Measurements from ENCODE around the gene TMEM11. TPM values are rescaled to one million over a fixed set of nuclear protein-coding genes. Genes with fewer than 3 reads are reported as not detected.

TMEM11 gene
- polyA plus RNA-seq, 2 of the 4 experiments (the other 2 are of a cell fraction): 57.7 to 61.0 TPM

DNA sequence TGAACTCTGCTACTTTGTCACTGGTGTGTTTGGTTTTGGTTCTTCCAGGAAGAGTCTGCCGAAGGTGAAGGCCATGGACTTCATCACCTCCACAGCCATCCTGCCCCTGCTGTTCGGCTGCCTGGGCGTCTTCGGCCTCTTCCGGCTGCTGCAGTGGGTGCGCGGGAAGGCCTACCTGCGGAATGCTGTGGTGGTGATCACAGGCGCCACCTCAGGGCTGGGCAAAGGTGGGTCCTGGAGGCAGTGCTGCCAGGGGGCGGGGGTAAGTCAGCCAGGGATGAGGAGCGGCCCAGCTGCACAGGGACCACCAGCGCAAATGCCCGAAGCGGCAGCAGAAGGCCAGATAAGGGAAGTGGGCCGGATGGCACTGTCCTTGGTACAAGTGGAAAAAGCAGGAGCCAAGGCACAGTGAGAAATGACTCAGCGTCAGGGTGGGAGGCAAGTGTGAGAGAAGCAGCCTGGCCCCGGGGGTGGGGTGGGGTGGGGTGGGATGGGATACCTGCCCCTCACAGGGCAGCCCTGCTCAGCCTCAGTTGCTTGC lies 41.9 kb downstream of the TMEM11 start:
- Histone ChIP-seq H3K4me3 (no peak overlapping the region), H3K4me1 (no peaks in the 10 kb centered on the region), H3K27ac (no peak overlapping the region), H3K9me3 (no peaks in the 10 kb centered on the region), H3K4me2 (no peak overlapping the region)
- DNase-seq (ENCODE audit: low read depth in 1 of 2, low spot score in 1 of 2) (no peak), ATAC-seq (no peak), FAIRE-seq (no peak)
- WGBS (ENCODE audit: missing lambda C conversion rate): 93% methylated on average over 17 of the region's 17 CpGs
- TF ChIP-seq, protein P1, sequence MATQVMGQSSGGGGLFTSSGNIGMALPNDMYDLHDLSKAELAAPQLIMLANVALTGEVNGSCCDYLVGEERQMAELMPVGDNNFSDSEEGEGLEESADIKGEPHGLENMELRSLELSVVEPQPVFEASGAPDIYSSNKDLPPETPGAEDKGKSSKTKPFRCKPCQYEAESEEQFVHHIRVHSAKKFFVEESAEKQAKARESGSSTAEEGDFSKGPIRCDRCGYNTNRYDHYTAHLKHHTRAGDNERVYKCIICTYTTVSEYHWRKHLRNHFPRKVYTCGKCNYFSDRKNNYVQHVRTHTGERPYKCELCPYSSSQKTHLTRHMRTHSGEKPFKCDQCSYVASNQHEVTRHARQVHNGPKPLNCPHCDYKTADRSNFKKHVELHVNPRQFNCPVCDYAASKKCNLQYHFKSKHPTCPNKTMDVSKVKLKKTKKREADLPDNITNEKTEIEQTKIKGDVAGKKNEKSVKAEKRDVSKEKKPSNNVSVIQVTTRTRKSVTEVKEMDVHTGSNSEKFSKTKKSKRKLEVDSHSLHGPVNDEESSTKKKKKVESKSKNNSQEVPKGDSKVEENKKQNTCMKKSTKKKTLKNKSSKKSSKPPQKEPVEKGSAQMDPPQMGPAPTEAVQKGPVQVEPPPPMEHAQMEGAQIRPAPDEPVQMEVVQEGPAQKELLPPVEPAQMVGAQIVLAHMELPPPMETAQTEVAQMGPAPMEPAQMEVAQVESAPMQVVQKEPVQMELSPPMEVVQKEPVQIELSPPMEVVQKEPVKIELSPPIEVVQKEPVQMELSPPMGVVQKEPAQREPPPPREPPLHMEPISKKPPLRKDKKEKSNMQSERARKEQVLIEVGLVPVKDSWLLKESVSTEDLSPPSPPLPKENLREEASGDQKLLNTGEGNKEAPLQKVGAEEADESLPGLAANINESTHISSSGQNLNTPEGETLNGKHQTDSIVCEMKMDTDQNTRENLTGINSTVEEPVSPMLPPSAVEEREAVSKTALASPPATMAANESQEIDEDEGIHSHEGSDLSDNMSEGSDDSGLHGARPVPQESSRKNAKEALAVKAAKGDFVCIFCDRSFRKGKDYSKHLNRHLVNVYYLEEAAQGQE (IDR thresholded peaks at IDR 0.05): no peak
- TF ChIP-seq ZNF302 (CRISPR knock-in tag; IDR thresholded peaks at IDR 0.05): no peak
- TF ChIP-seq FOXS1 (CRISPR knock-in tag; IDR thresholded peaks at IDR 0.05): no peak
- no peak for TF ChIP-seq GATA3 (IDR thresholded peaks at IDR 0.05; ENCODE audit: borderline replicate concordance)
- no peak for TF ChIP-seq JUN (IDR thresholded peaks at IDR 0.05)
- TF ChIP-seq, protein P2, sequence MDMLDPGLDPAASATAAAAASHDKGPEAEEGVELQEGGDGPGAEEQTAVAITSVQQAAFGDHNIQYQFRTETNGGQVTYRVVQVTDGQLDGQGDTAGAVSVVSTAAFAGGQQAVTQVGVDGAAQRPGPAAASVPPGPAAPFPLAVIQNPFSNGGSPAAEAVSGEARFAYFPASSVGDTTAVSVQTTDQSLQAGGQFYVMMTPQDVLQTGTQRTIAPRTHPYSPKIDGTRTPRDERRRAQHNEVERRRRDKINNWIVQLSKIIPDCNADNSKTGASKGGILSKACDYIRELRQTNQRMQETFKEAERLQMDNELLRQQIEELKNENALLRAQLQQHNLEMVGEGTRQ (IDR thresholded peaks at IDR 0.05): no peak
- no peak for TF ChIP-seq RCOR1 (IDR thresholded peaks at IDR 0.05; ENCODE audit: low read depth, low read length)
- TF ChIP-seq POLR2AphosphoS2 (conservative IDR thresholded peaks at IDR 0.05; ENCODE audit: low read length): no peak
- no peak for TF ChIP-seq KDM1A (IDR thresholded peaks at IDR 0.05; ENCODE audit: low read depth)
- TF ChIP-seq TP53 (CRISPR knock-in tag; IDR thresholded peaks at IDR 0.05): no peak
- TF ChIP-seq MYC (IDR thresholded peaks at IDR 0.05; ENCODE audit: borderline replicate concordance, low read length): no peak
- POLR2A ChIA-PET: no interaction called here
- CTCF ChIA-PET: interaction anchor here (1.5 kb wide), 1 partner anchor 43 kb away, joined by 4 read pairs; no protein-coding TSS in a partner anchor

DNA sequence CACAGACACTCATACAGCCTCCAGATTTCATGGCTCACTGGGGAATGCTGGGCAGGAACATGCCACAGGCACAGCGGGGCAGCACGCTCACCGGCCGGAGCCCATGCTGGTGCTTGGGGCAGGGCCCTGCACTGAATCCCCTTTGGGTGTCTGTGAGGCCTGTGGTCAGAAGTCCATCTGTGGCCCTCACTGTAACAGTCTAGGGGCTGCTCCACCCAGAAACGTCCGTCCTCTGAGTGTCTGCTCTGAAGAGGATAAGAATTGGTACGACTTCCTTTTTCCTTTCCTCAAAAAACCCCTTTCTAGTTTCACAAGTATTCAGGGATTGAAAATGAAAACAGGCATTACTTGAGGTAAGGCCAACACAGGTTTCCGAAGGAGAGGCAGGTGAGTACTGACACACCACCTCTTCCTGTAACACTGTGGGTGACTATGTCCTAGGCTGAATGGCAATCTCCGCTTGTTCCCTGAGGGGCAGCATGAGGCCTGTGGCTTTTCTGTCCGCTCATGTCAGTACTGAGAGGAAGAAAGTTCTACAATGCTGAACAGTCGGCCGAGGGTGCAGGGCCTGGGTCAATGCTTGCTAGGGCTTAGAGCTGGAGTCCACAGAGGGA lies 42.5 kb downstream of the TMEM11 start:
- ATAC-seq: no peak
- H3K27ac ChIP-seq: no peak overlapping the region
- no peak overlapping the region for H3K4me2 ChIP-seq
- no peak for DNase-seq (ENCODE audit: low read depth in 1 of 2, low spot score in 1 of 2)
- FAIRE-seq: no peak
- POLR2A ChIA-PET: no interaction called here
- H3K4me1 ChIP-seq: no peaks in the 10 kb centered on the region
- H3K4me3 ChIP-seq: no peak overlapping the region
- CTCF ChIA-PET: interaction anchor here (1.4 kb wide), 1 partner anchor 15 kb away, joined by 3 read pairs; no protein-coding TSS in a partner anchor
- WGBS (ENCODE audit: missing lambda C conversion rate): 92% methylated on average over 12 of the region's 12 CpGs
- TF ChIP-seq SMC3 (IDR thresholded peaks at IDR 0.05) (no peak), CBX8 (IDR thresholded peaks at IDR 0.05) (no peak), GATA3 (IDR thresholded peaks at IDR 0.05; ENCODE audit: borderline replicate concordance) (no peak), MAZ (IDR thresholded peaks at IDR 0.05; ENCODE audit: borderline replicate concordance, low read depth, low read length) (no peak), RAD21 (conservative IDR thresholded peaks at IDR 0.05 in 1 of 2, IDR thresholded peaks at IDR 0.05 in 1 of 2) (no peak), POLR2AphosphoS2 (conservative IDR thresholded peaks at IDR 0.05; ENCODE audit: low read length) (no peak), CBX2 (IDR thresholded peaks at IDR 0.05; ENCODE audit: borderline replicate concordance, low read depth) (no peak), RNF2 (IDR thresholded peaks at IDR 0.05; ENCODE audit: borderline replicate concordance, low read depth) (no peak), EP300 (IDR thresholded peaks at IDR 0.05) (no peak), TP53 (CRISPR knock-in tag; IDR thresholded peaks at IDR 0.05) (no peak), RFX5 (IDR thresholded peaks at IDR 0.05) (no peak), JUN (IDR thresholded peaks at IDR 0.05) (no peak)
- TF ChIP-seq, protein P3, sequence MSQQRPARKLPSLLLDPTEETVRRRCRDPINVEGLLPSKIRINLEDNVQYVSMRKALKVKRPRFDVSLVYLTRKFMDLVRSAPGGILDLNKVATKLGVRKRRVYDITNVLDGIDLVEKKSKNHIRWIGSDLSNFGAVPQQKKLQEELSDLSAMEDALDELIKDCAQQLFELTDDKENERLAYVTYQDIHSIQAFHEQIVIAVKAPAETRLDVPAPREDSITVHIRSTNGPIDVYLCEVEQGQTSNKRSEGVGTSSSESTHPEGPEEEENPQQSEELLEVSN (IDR thresholded peaks at IDR 0.05; ENCODE audit: borderline replicate concordance, low read depth): no peak
- TF ChIP-seq, protein P4, sequence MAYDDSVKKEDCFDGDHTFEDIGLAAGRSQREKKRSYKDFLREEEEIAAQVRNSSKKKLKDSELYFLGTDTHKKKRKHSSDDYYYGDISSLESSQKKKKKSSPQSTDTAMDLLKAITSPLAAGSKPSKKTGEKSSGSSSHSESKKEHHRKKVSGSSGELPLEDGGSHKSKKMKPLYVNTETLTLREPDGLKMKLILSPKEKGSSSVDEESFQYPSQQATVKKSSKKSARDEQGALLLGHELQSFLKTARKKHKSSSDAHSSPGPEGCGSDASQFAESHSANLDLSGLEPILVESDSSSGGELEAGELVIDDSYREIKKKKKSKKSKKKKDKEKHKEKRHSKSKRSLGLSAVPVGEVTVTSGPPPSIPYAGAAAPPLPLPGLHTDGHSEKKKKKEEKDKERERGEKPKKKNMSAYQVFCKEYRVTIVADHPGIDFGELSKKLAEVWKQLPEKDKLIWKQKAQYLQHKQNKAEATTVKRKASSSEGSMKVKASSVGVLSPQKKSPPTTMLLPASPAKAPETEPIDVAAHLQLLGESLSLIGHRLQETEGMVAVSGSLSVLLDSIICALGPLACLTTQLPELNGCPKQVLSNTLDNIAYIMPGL (CRISPR knock-in tag; IDR thresholded peaks at IDR 0.05; ENCODE audit: borderline replicate concordance): no peak
- TF ChIP-seq, protein P2 (IDR thresholded peaks at IDR 0.05): no peak
- no peaks in the 10 kb centered on the region for H3K9me3 ChIP-seq

Data from A549 (cell line).